Kidney (tissue), 14 donors: ENCODE data around the gene HIGD2A. TPM values are rescaled to one million over a fixed set of nuclear protein-coding genes. Genes with fewer than 3 reads are reported as not detected.
"Not testable (repeated sequence)": the region's sequence is repeated elsewhere in the genome, so short reads cannot be mapped to it uniquely, and the experiment has no call there.

Experiments
- DNase-seq, 5 donors: peaks; one replicate each; pipeline ENCODE4 v3.0.0-alpha.2; 2013 to 2020
- FAIRE-seq: peaks from 2 replicates; lab custom pipeline; 2012; peaks lifted over from hg19 to GRCh38; lab: Jason Lieb, UNC
- H3K27ac ChIP-seq, 2 donors: one replicate each; pipeline ENCODE4 v1.7.0; 2013; ENCODE audit warnings: low read depth in 2 of 2, low read length in 2 of 2, inconsistent platforms in 1 of 2
- H3K27me3 ChIP-seq: one replicate; pipeline ENCODE4 v1.7.1; 2013; ENCODE audit warnings: low read length, inconsistent platforms; ENCODE audit not compliant: control insufficient read depth, insufficient read depth
- H3K36me3 ChIP-seq, 3 donors: one replicate each; pipeline versions ENCODE4 v1.7.0 to v1.7.1; 2013; ENCODE audit warnings: low read length in 3 of 3, control low read depth in 1 of 3, inconsistent platforms in 1 of 3; ENCODE audit not compliant: insufficient read depth in 3 of 3, control insufficient read depth in 2 of 3
- H3K4me1 ChIP-seq, 3 donors: one replicate each; pipeline versions ENCODE4 v1.7.0 to v1.7.1; 2013; ENCODE audit warnings: low read length in 3 of 3, inconsistent platforms in 1 of 3, low read depth in 1 of 3; ENCODE audit not compliant: control insufficient read depth in 2 of 3, insufficient read depth in 2 of 3
- H3K4me3 ChIP-seq, 3 donors: one replicate each; pipeline versions ENCODE4 v1.7.0 to v1.8.1; 2013; ENCODE audit warnings: low read length in 3 of 3, control low read depth in 1 of 3, inconsistent platforms in 1 of 3
- H3K9ac ChIP-seq, 3 donors: one replicate each; pipeline versions ENCODE4 v1.7.0 to v1.7.1; 2013; ENCODE audit warnings: low read length in 3 of 3, control low read depth in 1 of 3, inconsistent platforms in 1 of 3
- H3K9me3 ChIP-seq, 3 donors: one replicate each; pipeline versions ENCODE4 v1.7.0 to v1.7.1; 2013; ENCODE audit warnings: low read length in 3 of 3, control low read depth in 1 of 3, inconsistent platforms in 1 of 3; ENCODE audit not compliant: control insufficient read depth in 2 of 3, insufficient read depth in 1 of 3
- CTCF ChIP-seq: IDR thresholded peaks from 3 replicates; pipeline ENCODE4 v1.5.1; 2012; ENCODE audit warnings: mild to moderate bottlenecking, moderate library complexity, borderline replicate concordance; ENCODE audit not compliant: insufficient read depth; ENCODE audit errors: extremely low read depth
- intact Hi-C: fragments of 100-400 bp; cut with DNase I; formaldehyde crosslinking; loops from one replicate; pipeline ENCODE4 v1.11.1; 2022
- polyA plus RNA-seq: library from polyadenylated mRNA; stranded (reverse); fragments of 350-450 nt; fragmentation: Illumina TruSeq; extraction: RNeasy Lipid Tissue Mini Kit (QIAGEN cat#74804); gene quantifications from one replicate; pipeline ENCODE4 v1.2.3, GENCODE V29; 2014; ENCODE audit warnings: low read depth, low replicate concordance; ENCODE audit not compliant: insufficient read depth
- total RNA-seq: library from RNA; stranded (reverse); fragmentation: NEBNext Ultra II Directional; extraction: Animal tissue kit (Norgen Biotek cat#: 25700); gene quantifications from one replicate; pipeline ENCODE4 v1.2.1, GENCODE V29; 2021
- donor health status: control.
- donor health status: control.
- donor health status: control.
- donor health status: control.
- donor health status: control.
- donor health status: DM: yes; HTN: yes; CAD: no.
- donor health status: Normal renal cell carcinoma (clear cell type).

The HIGD2A gene
- total and polyA plus RNA-seq, 2 donors from 2014 or later: 105 to 344 TPM

GRCh38 chr5:176406436-176407052 lies 18.0 kb downstream of the HIGD2A start:
- no peak for DNase-seq
- no peaks in the 10 kb centered on the region for H3K27me3 ChIP-seq
- H3K36me3 ChIP-seq: peaks cover 0 to 8% (median 0%) of the 10 kb centered on the region in 3 donors
- no peak overlapping the region for H3K4me3 ChIP-seq
- H3K9me3 ChIP-seq: no peaks in the 10 kb centered on the region
- H3K27ac ChIP-seq: no peak overlapping the region
- intact Hi-C loops: no loop called here
- no peak for FAIRE-seq
- H3K4me1 ChIP-seq: no peaks in the 10 kb centered on the region
- TF ChIP-seq CTCF: no peak
- no peak overlapping the region for H3K9ac ChIP-seq

GRCh38 chr5:176407456-176408251 lies 19.1 kb downstream of the HIGD2A start:
- Histone ChIP-seq H3K9me3 (no peaks in the 10 kb centered on the region), H3K27me3 (no peaks in the 10 kb centered on the region), H3K27ac (peak overlapping the region in 1 of 2 donors; percentile 7), H3K4me3 (no peak overlapping the region), H3K9ac (no peak overlapping the region), H3K4me1 (no peaks in the 10 kb centered on the region), H3K36me3 (peaks cover 0 to 8% (median 0%) of the 10 kb centered on the region in 3 donors)
- FAIRE-seq (no peak), DNase-seq (no peak)
- no peak for TF ChIP-seq CTCF
- intact Hi-C loops: no loop called here

GRCh38 chr5:176408252-176408573 lies 19.7 kb downstream of the HIGD2A start:
- H3K4me1 ChIP-seq, H3K4me3 ChIP-seq, intact Hi-C loops, H3K36me3 ChIP-seq, DNase-seq, H3K9ac ChIP-seq, H3K27ac ChIP-seq, FAIRE-seq, H3K27me3 ChIP-seq, H3K9me3 ChIP-seq: not testable (repeated sequence)

- DNase-seq: no peak
- intact Hi-C loops: no loop called here
These were observed 20.0 kb downstream of the HIGD2A start for GRCh38 chr5:176408590-176408989.

More at GRCh38 chr5:176408590-176408989, 20.0 kb downstream of the HIGD2A start:
- Histone ChIP-seq H3K36me3 (peaks cover 0 to 8% (median 0%) of the 10 kb centered on the region in 3 donors), H3K9me3 (no peaks in the 10 kb centered on the region), H3K27me3 (no peaks in the 10 kb centered on the region), H3K4me1 (no peaks in the 10 kb centered on the region), H3K27ac (no peak overlapping the region), H3K4me3 (no peak overlapping the region), H3K9ac (no peak overlapping the region)
- no peak for TF ChIP-seq CTCF
- no peak for FAIRE-seq
